A549 (cell line): Measurements from ENCODE around the gene NTM. TPM values are rescaled to one million over a fixed set of nuclear protein-coding genes. Genes with fewer than 3 reads are reported as not detected.

Experiments
- ATAC-seq, 2 experiments: fragments of 200-7000 bp in 1 of 2; fragments of >200 bp in 1 of 2; cut with Nextera tagmentation in 1 of 2; cut with Tn5 transposase in 1 of 2; 3 replicates each; pipeline versions ENCODE4 v1.8.0 to v1.9.1; 2018 to 2020; ENCODE audit warnings: mild to moderate bottlenecking in 1 of 2, moderate library complexity in 1 of 2
- CTCF ChIA-PET: fragments of 300-600 bp; sonication (Branson Sonifier 250); formaldehyde crosslinking; extraction: SDS; loops from one replicate; lab custom pipeline; 2021; ENCODE audit warnings: antibody characterized with exemption, inconsistent platforms; lab: Yijun Ruan, JAX
- POLR2A ChIA-PET: fragments of 350-600 bp; formaldehyde crosslinking; extraction: SDS; loops from one replicate; lab custom pipeline; 2021; ENCODE audit warnings: antibody characterized with exemption, inconsistent platforms; lab: Yijun Ruan, JAX
- DNase-seq, 2 experiments: peaks; one replicate each; pipeline versions ENCODE4 v3.0.0 to v3.0.0-alpha.2; 2011 to 2016; ENCODE audit warnings: low read depth in 1 of 2, low spot score in 1 of 2
- FAIRE-seq: peaks from 2 replicates; lab custom pipeline; 2011; peaks lifted over from hg19 to GRCh38; lab: Jason Lieb, UNC
- H3K27ac ChIP-seq, 2 experiments: fragments of >200 bp; sonication (Bioruptor Twin); formaldehyde crosslinking; 3 replicates each; pipeline ENCODE4 v1.5.1; 2016 to 2017
- H3K4me1 ChIP-seq: fragments of >200 bp; sonication (Bioruptor Twin); formaldehyde crosslinking; 3 replicates; pipeline ENCODE4 v1.6.1; 2016
- H3K4me2 ChIP-seq: fragments of >200 bp; sonication (Bioruptor Twin); formaldehyde crosslinking; 3 replicates; pipeline ENCODE4 v1.6.1; 2016
- H3K4me3 ChIP-seq: fragments of >200 bp; sonication (Bioruptor Twin); formaldehyde crosslinking; 3 replicates; pipeline ENCODE4 v1.5.1; 2016
- H3K9me3 ChIP-seq: fragments of >200 bp; sonication (Bioruptor Twin); formaldehyde crosslinking; 3 replicates; pipeline ENCODE4 v1.6.1; 2016
- EHF ChIP-seq: fragments of 250-450 bp; sonication (Bioruptor Pico); IDR thresholded peaks from 2 replicates; pipeline ENCODE4 v1.5.0; 2020; ENCODE audit warnings: mild to moderate bottlenecking
- EP300 ChIP-seq, 2 experiments: fragments of >200 bp; sonication (Bioruptor Twin); formaldehyde crosslinking; IDR thresholded peaks; 2 replicates in 1 of 2; 3 replicates in 1 of 2; pipeline ENCODE4 v1.6.1; 2016 to 2017
- ESRRA ChIP-seq: fragments of 150-350 bp; IDR thresholded peaks from 2 replicates; pipeline ENCODE4 v1.6.1; 2014; ENCODE audit warnings: mild to moderate bottlenecking, low read length, borderline replicate concordance
- FOSB ChIP-seq: fragments of 250-450 bp; sonication (Bioruptor Pico); IDR thresholded peaks from 2 replicates; pipeline ENCODE4 v1.5.0; 2020; ENCODE audit warnings: mild to moderate bottlenecking, moderate library complexity
- HEYL ChIP-seq: fragments of 250-450 bp; sonication (Bioruptor Pico); IDR thresholded peaks from 2 replicates; pipeline ENCODE4 v1.8.0; 2021; ENCODE audit warnings: mild to moderate bottlenecking, moderate library complexity
- HOXA7 ChIP-seq: fragments of 250-450 bp; sonication (Bioruptor Pico); IDR thresholded peaks from 2 replicates; pipeline ENCODE4 v1.5.0; 2020; ENCODE audit warnings: mild to moderate bottlenecking, moderate library complexity
- JUN ChIP-seq, 2 experiments: fragments of >200 bp; sonication (Bioruptor Twin); formaldehyde crosslinking; IDR thresholded peaks; 2 replicates in 1 of 2; 3 replicates in 1 of 2; pipeline ENCODE4 v1.6.1; 2016 to 2017
- JUNB ChIP-seq: fragments of >200 bp; sonication (Bioruptor Twin); formaldehyde crosslinking; IDR thresholded peaks from 2 replicates; pipeline ENCODE4 v1.6.1; 2016
- KDM1A ChIP-seq: fragments of 200-600 bp; sonication (generic); IDR thresholded peaks from 2 replicates; pipeline ENCODE4 v1.6.1; 2016; ENCODE audit warnings: low read depth, mild to moderate bottlenecking
- MAZ ChIP-seq: fragments of 150-350 bp; IDR thresholded peaks from 2 replicates; pipeline ENCODE4 v1.6.1; 2014; ENCODE audit warnings: antibody characterized with exemption, low read depth, low read length, borderline replicate concordance
- MYC ChIP-seq: IDR thresholded peaks from 2 replicates; pipeline ENCODE4 v1.6.1; 2012; ENCODE audit warnings: mild to moderate bottlenecking, inconsistent platforms, low read length, improper control_type of control experiment, borderline replicate concordance
- PHF8 ChIP-seq: fragments of 200-600 bp; sonication (generic); IDR thresholded peaks from 2 replicates; pipeline ENCODE4 v1.6.1; 2016; ENCODE audit warnings: low read depth, mild to moderate bottlenecking, antibody characterized with exemption, moderate library complexity, borderline replicate concordance
- POLR2A ChIP-seq: IDR thresholded peaks from 2 replicates; pipeline ENCODE4 v1.6.1; 2012; ENCODE audit warnings: mild to moderate bottlenecking, low read length
- POLR2AphosphoS2 ChIP-seq: conservative IDR thresholded peaks from 2 replicates; pipeline ENCODE4 v1.6.1; 2012; ENCODE audit warnings: low read length, improper control_type of control experiment, inconsistent platforms
- RFX5 ChIP-seq: fragments of 450-650 bp; IDR thresholded peaks from 2 replicates; pipeline ENCODE4 v1.7.1; 2014; ENCODE audit warnings: antibody characterized with exemption, mild to moderate bottlenecking, moderate library complexity
- RNF2 ChIP-seq: fragments of 200-600 bp; sonication (generic); IDR thresholded peaks from 2 replicates; pipeline ENCODE4 v1.6.1; 2016; ENCODE audit warnings: low read depth, mild to moderate bottlenecking, antibody characterized with exemption, moderate library complexity, borderline replicate concordance
- SREBF2 ChIP-seq: fragments of 450-650 bp; IDR thresholded peaks from 2 replicates; pipeline ENCODE4 v1.6.1; 2014; ENCODE audit warnings: mild to moderate bottlenecking, moderate library complexity
- TP53 ChIP-seq: fragments of 250-450 bp; sonication (Bioruptor Pico); IDR thresholded peaks from 2 replicates; pipeline ENCODE4 v1.5.0; 2021; ENCODE audit warnings: mild to moderate bottlenecking, moderate library complexity
- ZSCAN20 ChIP-seq: fragments of 250-450 bp; sonication (Bioruptor Pico); IDR thresholded peaks from 2 replicates; pipeline ENCODE4 v1.8.0; 2022; ENCODE audit warnings: mild to moderate bottlenecking, moderate library complexity
- WGBS: methylation state at CpG from one replicate; pipeline ENCODE4 v1.1.6; 2017; ENCODE audit errors: missing lambda C conversion rate; 5-methylcytosine and 5-hydroxymethylcytosine counted together
- polyA plus RNA-seq, 4 experiments: library from polyadenylated mRNA; depleted of rRNA in 3 of 4; stranded (reverse); fragments of >200 nt; fragmentation: RNase III in 1 of 4; extraction: RNeasy Plus Mini Kit Qiagen cat#74134 plus additional on column Dnase treatment in 1 of 4; gene quantifications; 2 replicates in 3 of 4; 3 replicates in 1 of 4; pipeline ENCODE4 v1.2.3, GENCODE V29; 2011 to 2017
- TF ChIP-seq, protein P1 (sequence below): IDR thresholded peaks from 2 replicates; pipeline ENCODE4 v1.6.1; 2012
- TF ChIP-seq, protein P2 (sequence below): IDR thresholded peaks from 2 replicates; pipeline ENCODE4 v1.6.1; 2012; ENCODE audit warnings: low read depth, borderline replicate concordance
- TF ChIP-seq, protein P3 (sequence below): IDR thresholded peaks from 2 replicates; pipeline ENCODE4 v1.6.1; 2012
- TF ChIP-seq, protein P4 (sequence below): fragments of 150-350 bp; IDR thresholded peaks from 2 replicates; pipeline ENCODE4 v1.6.1; 2014; ENCODE audit warnings: low read depth, mild to moderate bottlenecking, low read length
- TF ChIP-seq, protein P5 (sequence below): fragments of >200 bp; sonication (Bioruptor Twin); formaldehyde crosslinking; IDR thresholded peaks from 3 replicates; pipeline ENCODE4 v1.5.1; 2016

The NTM gene
- polyA plus RNA-seq, 2 of the 4 experiments (the other 2 are of a cell fraction) = not detected

DNA sequence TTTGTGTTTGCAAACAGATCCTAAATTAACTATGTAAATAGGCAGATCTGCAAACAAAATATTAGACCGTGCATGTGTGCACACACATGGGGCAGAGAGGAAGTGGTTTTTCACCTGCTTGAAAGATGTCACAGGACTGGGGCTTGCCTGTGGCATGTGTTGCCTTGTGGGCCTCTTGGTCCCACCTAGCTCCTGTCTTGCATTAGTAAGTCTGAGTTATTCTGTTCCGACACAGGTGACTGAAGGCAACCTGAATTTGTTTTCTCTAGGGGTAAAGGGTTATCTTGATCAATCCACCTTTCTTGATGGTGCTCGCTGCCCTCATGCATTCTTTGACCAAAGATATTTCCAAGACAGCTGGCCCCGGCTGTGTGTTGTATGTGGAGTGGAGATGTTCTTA is 667.5 kb downstream of the NTM start:
- no peaks in the 10 kb centered on the region for H3K4me1 ChIP-seq
- H3K4me2 ChIP-seq = no peak overlapping the region
- H3K9me3 ChIP-seq = no peaks in the 10 kb centered on the region
- H3K4me3 ChIP-seq = no peak overlapping the region
- ATAC-seq (no peak), DNase-seq (no peak), FAIRE-seq (no peak)
- CTCF ChIA-PET = no interaction called here
- no peak overlapping the region for H3K27ac ChIP-seq
- 7% methylated on average over 4 of the region's 4 CpGs for WGBS
- TF ChIP-seq FOSB (CRISPR knock-in tag) (no peak), HOXA7 (CRISPR knock-in tag) (no peak), MYC (no peak), PHF8 (no peak), ZSCAN20 (CRISPR knock-in tag) (no peak), ESRRA (no peak), KDM1A (no peak), JUN (IDR thresholded peaks at IDR 0.05) (no peak), RNF2 (no peak), TP53 (CRISPR knock-in tag) (no peak), HEYL (CRISPR knock-in tag) (no peak), POLR2AphosphoS2 (no peak), EHF (no peak), POLR2A (no peak), EP300 (IDR thresholded peaks at IDR 0.05) (no peak)
- TF ChIP-seq, protein P1, sequence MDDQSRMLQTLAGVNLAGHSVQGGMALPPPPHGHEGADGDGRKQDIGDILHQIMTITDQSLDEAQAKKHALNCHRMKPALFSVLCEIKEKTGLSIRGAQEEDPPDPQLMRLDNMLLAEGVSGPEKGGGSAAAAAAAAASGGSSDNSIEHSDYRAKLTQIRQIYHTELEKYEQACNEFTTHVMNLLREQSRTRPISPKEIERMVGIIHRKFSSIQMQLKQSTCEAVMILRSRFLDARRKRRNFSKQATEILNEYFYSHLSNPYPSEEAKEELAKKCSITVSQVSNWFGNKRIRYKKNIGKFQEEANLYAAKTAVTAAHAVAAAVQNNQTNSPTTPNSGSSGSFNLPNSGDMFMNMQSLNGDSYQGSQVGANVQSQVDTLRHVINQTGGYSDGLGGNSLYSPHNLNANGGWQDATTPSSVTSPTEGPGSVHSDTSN = no peak
- TF ChIP-seq, protein P2, sequence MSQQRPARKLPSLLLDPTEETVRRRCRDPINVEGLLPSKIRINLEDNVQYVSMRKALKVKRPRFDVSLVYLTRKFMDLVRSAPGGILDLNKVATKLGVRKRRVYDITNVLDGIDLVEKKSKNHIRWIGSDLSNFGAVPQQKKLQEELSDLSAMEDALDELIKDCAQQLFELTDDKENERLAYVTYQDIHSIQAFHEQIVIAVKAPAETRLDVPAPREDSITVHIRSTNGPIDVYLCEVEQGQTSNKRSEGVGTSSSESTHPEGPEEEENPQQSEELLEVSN = no peak
- TF ChIP-seq, protein P3, sequence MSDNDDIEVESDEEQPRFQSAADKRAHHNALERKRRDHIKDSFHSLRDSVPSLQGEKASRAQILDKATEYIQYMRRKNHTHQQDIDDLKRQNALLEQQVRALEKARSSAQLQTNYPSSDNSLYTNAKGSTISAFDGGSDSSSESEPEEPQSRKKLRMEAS = no peak
- TF ChIP-seq, protein P4, sequence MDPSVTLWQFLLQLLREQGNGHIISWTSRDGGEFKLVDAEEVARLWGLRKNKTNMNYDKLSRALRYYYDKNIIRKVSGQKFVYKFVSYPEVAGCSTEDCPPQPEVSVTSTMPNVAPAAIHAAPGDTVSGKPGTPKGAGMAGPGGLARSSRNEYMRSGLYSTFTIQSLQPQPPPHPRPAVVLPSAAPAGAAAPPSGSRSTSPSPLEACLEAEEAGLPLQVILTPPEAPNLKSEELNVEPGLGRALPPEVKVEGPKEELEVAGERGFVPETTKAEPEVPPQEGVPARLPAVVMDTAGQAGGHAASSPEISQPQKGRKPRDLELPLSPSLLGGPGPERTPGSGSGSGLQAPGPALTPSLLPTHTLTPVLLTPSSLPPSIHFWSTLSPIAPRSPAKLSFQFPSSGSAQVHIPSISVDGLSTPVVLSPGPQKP = no peak
- TF ChIP-seq, protein P5, sequence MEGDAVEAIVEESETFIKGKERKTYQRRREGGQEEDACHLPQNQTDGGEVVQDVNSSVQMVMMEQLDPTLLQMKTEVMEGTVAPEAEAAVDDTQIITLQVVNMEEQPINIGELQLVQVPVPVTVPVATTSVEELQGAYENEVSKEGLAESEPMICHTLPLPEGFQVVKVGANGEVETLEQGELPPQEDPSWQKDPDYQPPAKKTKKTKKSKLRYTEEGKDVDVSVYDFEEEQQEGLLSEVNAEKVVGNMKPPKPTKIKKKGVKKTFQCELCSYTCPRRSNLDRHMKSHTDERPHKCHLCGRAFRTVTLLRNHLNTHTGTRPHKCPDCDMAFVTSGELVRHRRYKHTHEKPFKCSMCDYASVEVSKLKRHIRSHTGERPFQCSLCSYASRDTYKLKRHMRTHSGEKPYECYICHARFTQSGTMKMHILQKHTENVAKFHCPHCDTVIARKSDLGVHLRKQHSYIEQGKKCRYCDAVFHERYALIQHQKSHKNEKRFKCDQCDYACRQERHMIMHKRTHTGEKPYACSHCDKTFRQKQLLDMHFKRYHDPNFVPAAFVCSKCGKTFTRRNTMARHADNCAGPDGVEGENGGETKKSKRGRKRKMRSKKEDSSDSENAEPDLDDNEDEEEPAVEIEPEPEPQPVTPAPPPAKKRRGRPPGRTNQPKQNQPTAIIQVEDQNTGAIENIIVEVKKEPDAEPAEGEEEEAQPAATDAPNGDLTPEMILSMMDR = no peak
- POLR2A ChIA-PET = no interaction called here

DNA sequence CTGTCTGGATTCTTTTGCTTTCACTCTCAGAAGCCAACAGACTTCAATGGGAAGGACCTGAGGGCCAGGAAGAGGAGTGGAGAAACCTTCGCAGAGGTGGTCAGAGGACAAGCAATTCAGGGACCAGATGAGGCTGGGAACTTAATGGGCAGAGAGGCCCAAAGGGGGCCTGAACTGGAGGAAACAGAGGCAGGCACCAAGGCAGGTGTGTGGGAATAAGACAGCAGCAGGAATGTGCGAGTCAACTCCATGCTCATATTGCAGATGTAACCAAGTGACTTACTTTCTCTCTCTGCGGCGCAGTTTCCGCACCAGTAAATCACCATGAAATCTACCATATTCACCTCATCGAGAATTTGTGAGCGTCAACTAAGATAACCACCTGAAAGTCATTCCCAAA is 669.1 kb downstream of the NTM start:
- H3K4me2 ChIP-seq = no peak overlapping the region
- ChIA-PET POLR2A (no interaction called here), CTCF (no interaction called here)
- H3K4me3 ChIP-seq = no peak overlapping the region
- no peak for ATAC-seq
- FAIRE-seq = no peak
- H3K4me1 ChIP-seq = no peaks in the 10 kb centered on the region
- TF ChIP-seq MAZ (no peak), JUNB (no peak), ESRRA (no peak), RFX5 (no peak), EHF (no peak), ZSCAN20 (CRISPR knock-in tag) (no peak), SREBF2 (no peak), POLR2A (no peak), FOSB (CRISPR knock-in tag) (no peak)
- TF ChIP-seq, protein P5 = no peak
- DNase-seq = no peak
- H3K27ac ChIP-seq = no peak overlapping the region
- no peaks in the 10 kb centered on the region for H3K9me3 ChIP-seq
- WGBS = 54% methylated on average over 7 of the region's 7 CpGs
